Cerebellar cortex (tissue), 1 donor: ENCODE measurements around the gene PRDM16.

ENCODE experiments used
- DNase-seq: peaks from one replicate; pipeline ENCODE4 v3.0.0-alpha.2; 2015; ENCODE audit warnings: low spot score

Gene PRDM16

GRCh38 chr1:3244025-3244926 is 175.3 kb downstream of the PRDM16 start:
- DNase-seq, result no peak

GRCh38 chr1:3244927-3245315 is 175.9 kb downstream of the PRDM16 start:
- DNase-seq, result no peak

GRCh38 chr1:3245344-3245743 is 176.3 kb downstream of the PRDM16 start:
- no peak for DNase-seq

- DNase-seq, result no peak
Measured at GRCh38 chr1:3245768-3246167, 176.8 kb downstream of the PRDM16 start.

GRCh38 chr1:3246251-3246650 is 177.2 kb downstream of the PRDM16 start:
- no peak for DNase-seq

- DNase-seq, result no peak
Measured at GRCh38 chr1:3247521-3248121, 178.6 kb downstream of the PRDM16 start.

GRCh38 chr1:3248155-3249141 is 179.4 kb downstream of the PRDM16 start:
- no peak for DNase-seq

GRCh38 chr1:3249231-3249630 is 180.2 kb downstream of the PRDM16 start:
- DNase-seq, result no peak

- no peak for DNase-seq
Measured at GRCh38 chr1:3249631-3250501, 180.9 kb downstream of the PRDM16 start.

GRCh38 chr1:3250624-3251023 is 181.6 kb downstream of the PRDM16 start:
- no peak for DNase-seq

GRCh38 chr1:3251099-3251806 is 182.2 kb downstream of the PRDM16 start:
- no peak for DNase-seq

GRCh38 chr1:3251807-3252428 is 182.9 kb downstream of the PRDM16 start:
- no peak for DNase-seq

GRCh38 chr1:3255680-3256079 is 186.7 kb downstream of the PRDM16 start:
- DNase-seq, result no peak

- no peak for DNase-seq
Measured at GRCh38 chr1:3257788-3258187, 188.8 kb downstream of the PRDM16 start.

GRCh38 chr1:3258386-3259003 is 189.5 kb downstream of the PRDM16 start:
- no peak for DNase-seq

GRCh38 chr1:3259020-3259419 is 190.0 kb downstream of the PRDM16 start:
- DNase-seq, result no peak

- no peak for DNase-seq
Measured at GRCh38 chr1:3261007-3261968, 192.3 kb downstream of the PRDM16 start.

- no peak for DNase-seq
Measured at GRCh38 chr1:3261969-3262579, 193.1 kb downstream of the PRDM16 start.
